HCT116 (cell line): ENCODE measurements around the gene GSN.

Experiments
- CBX3 ChIP-seq: IDR thresholded peaks from 2 replicates; pipeline ENCODE4 v1.6.1; 2012; ENCODE audit warnings: low read depth
- CEBPB ChIP-seq: IDR thresholded peaks from 2 replicates; pipeline ENCODE4 v1.6.1; 2012; ENCODE audit warnings: low read depth
- CTCF ChIP-seq, 3 experiments: fragments of 200-600 bp in 1 of 3; sonication (generic) in 1 of 3; IDR thresholded peaks in 2 of 3; conservative IDR thresholded peaks in 1 of 3; 2 replicates each; pipeline ENCODE4 v1.5.1; 2012 to 2017; ENCODE audit warnings: low read depth in 2 of 3, low read length in 2 of 3, antibody characterized with exemption in 1 of 3, borderline replicate concordance in 1 of 3, control low read depth in 1 of 3, mild to moderate bottlenecking in 1 of 3, mixed read lengths in 1 of 3, mixed run types in 1 of 3, moderate library complexity in 1 of 3; ENCODE audit not compliant: insufficient read depth in 1 of 3
- EGR1 ChIP-seq: IDR thresholded peaks from 2 replicates; pipeline ENCODE4 v1.6.1; 2012; ENCODE audit warnings: low read depth
- EZH2 ChIP-seq: fragments of 200-600 bp; sonication (generic); IDR thresholded peaks from 2 replicates; pipeline ENCODE4 v1.6.1; 2017; ENCODE audit warnings: antibody characterized with exemption, mixed run types
- EZH2phosphoT487 ChIP-seq: fragments of 200-600 bp; IDR thresholded peaks from 2 replicates; pipeline ENCODE4 v1.6.1; 2018; ENCODE audit warnings: antibody characterized with exemption, borderline replicate concordance
- FOSL1 ChIP-seq: IDR thresholded peaks from 2 replicates; pipeline ENCODE4 v1.6.1; 2012; ENCODE audit warnings: low read depth
- POLR2A ChIP-seq: IDR thresholded peaks from 2 replicates; pipeline ENCODE4 v1.7.0; 2011; ENCODE audit warnings: borderline replicate concordance; ENCODE audit not compliant: insufficient read depth, insufficient read length; ENCODE audit errors: extremely low read depth
- POLR2AphosphoS5 ChIP-seq: IDR thresholded peaks from 2 replicates; pipeline ENCODE4 v1.6.1; 2011; ENCODE audit warnings: mild to moderate bottlenecking, low read depth, low read length, moderate library complexity
- REST ChIP-seq: IDR thresholded peaks from 2 replicates; pipeline ENCODE4 v1.6.1; 2012; ENCODE audit warnings: low read depth
- SIN3A ChIP-seq: IDR thresholded peaks from 2 replicates; pipeline ENCODE4 v1.6.1; 2012; ENCODE audit warnings: low read depth
- TCF7L2 ChIP-seq: IDR thresholded peaks from 2 replicates; pipeline ENCODE4 v1.7.0; 2011; ENCODE audit warnings: borderline replicate concordance, inconsistent platforms; ENCODE audit not compliant: insufficient read depth, insufficient read length; ENCODE audit errors: extremely low read depth
- YY1 ChIP-seq: IDR thresholded peaks from 2 replicates; pipeline ENCODE4 v1.6.1; 2011; ENCODE audit warnings: low read length, low read depth, moderate library complexity, mild to moderate bottlenecking; ENCODE audit not compliant: insufficient replicate concordance; ENCODE audit errors: extremely low read depth
- ZBTB33 ChIP-seq: IDR thresholded peaks from 2 replicates; pipeline ENCODE4 v1.6.1; 2011; ENCODE audit warnings: mild to moderate bottlenecking, low read length, moderate library complexity; ENCODE audit not compliant: insufficient replicate concordance; ENCODE audit errors: extremely low read depth

- TF ChIP-seq CTCF (IDR thresholded peaks at IDR 0.05 in 2 of 3, conservative IDR thresholded peaks at IDR 0.05 in 1 of 3; ENCODE audit: borderline replicate concordance in 1 of 3, insufficient read depth in 1 of 3, low read depth in 2 of 3, low read length in 2 of 3) (no peak), POLR2A (no peak), FOSL1 (no peak), REST (no peak), EZH2 (no peak), YY1 (no peak), EZH2phosphoT487 (no peak), ZBTB33 (no peak), SIN3A (no peak), TCF7L2 (no peak), POLR2AphosphoS5 (no peak), CEBPB (no peak), EGR1 (no peak), CBX3 (no peak)
Observed at GRCh38 chr9:121266356-121266755, 1.6 kb upstream of the GSN start.
